Measurements from ENCODE around the gene ZDHHC12.

Gene ZDHHC12, protein sequence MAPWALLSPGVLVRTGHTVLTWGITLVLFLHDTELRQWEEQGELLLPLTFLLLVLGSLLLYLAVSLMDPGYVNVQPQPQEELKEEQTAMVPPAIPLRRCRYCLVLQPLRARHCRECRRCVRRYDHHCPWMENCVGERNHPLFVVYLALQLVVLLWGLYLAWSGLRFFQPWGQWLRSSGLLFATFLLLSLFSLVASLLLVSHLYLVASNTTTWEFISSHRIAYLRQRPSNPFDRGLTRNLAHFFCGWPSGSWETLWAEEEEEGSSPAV

DNA sequence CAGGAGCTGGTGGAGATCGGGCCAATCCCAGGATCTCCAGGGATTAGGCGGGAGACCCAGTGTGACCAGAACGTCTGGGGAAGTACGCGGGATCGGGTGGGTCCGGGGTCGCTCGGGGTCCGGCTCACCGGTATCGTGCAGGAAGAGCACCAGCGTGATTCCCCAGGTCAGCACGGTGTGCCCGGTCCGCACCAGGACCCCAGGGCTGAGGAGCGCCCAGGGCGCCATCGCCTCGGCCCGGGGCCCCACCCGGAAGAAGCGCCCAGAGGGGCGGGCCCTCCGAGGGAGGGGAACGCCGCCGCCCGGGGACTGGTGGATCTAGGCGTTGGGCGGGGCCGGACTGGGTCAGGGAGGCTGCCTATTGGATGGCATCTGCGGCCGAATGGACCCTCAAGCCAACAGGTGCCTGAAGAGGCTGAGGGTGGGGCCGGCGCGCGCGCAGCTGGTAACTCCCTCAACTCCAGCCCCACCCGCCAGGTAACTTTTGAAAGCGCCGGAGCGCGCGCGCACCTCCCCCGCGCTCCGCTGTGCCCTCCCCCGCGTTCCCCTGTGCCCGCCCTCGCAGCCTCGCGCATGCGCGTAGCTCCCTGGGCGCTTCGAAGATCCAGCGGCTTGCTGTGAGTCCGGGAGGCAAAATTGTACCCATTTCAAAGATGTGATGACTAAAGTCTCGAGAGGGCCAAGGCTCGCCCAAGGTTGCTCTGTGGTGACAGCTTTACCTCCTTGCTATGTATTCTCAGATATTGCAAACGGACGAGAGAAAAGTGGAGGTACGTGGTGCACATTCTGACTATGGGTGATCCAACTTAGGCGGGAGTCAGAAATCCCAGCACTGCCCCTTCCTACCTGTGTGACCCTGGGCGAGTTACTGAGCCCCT is at the start of gene ZDHHC12:
TSS of gene ZDHHC12 (minus strand) at position 262 of the 878 bp plus-strand sequence. CDS start at position 228, 34 bp downstream.
- peak; percentile 94 to 98 (median 97) for DNase-seq (ENCODE audit: low read depth in 3 of 3)

- DNase-seq (ENCODE audit: low read depth in 3 of 3), result no peak
Observed at GRCh38 chr9:128773049-128773448, 49.1 kb upstream of the ZDHHC12 start.

GRCh38 chr9:128771745-128772519 is 48.0 kb upstream of the ZDHHC12 start, which contains the start of gene ZER1:
Gene ZER1 (minus strand): TSS chr9:128771927. CDS start chr9:128755565, 16,362 bp downstream.
- peak; percentile 87 to 89 (median 88) for DNase-seq (ENCODE audit: low read depth in 3 of 3)

DNA sequence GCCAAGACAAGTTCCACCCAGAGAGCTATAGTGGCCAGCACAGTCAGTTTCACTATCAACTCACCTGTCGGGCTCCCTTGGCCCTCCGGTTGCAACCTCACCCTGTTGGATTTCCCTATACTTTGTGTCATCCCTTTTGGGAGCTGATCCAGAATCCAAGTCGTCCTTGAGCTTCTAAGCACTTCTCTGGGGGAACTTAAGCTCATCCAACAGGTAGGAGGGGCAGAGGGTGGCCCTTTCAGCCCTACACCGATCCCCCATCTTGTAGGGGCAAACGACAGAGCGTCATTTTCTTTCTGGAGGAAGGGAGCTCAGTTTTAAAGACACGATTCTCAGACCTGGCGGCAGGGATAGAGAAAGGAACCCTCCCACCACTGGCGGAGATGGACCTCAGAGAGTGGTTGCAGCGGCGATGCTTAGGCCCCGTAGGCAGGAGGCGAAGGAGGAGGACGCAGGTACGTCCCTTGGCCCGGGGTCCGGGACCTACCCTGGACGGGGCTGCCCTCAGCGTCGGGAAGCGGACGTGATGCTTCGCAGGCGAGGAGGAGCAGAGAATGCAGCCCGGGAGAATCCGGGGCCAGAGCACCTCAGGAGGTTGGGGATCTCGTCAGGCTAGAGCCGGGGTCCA is 47.3 kb upstream of the ZDHHC12 start:
- no peak for DNase-seq (ENCODE audit: low read depth in 3 of 3)

GRCh38 chr9:128770286-128771030 is 46.5 kb upstream of the ZDHHC12 start:
- DNase-seq (ENCODE audit: low read depth in 3 of 3), result no peak

DNA sequence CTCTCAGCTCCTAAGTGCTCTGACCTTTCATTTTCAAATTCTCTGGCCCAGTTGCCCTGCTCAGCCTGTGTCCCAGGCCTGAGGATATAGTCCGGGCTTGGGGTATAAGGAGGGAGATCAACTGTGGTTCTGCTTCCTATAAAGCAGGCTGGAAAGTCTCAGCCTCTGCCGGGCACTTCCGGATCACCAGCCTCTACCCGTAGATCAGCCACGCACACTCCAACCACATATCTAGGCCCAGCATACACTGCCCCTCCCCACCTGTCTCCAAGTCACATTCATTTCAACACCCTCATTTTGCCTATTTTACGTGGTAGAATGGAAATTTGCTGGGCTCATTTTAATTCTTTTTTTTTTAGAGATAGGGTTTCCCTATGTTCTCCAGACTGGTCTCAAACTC is 44.7 kb upstream of the ZDHHC12 start:
- DNase-seq (ENCODE audit: low read depth in 3 of 3), result no peak

DNA sequence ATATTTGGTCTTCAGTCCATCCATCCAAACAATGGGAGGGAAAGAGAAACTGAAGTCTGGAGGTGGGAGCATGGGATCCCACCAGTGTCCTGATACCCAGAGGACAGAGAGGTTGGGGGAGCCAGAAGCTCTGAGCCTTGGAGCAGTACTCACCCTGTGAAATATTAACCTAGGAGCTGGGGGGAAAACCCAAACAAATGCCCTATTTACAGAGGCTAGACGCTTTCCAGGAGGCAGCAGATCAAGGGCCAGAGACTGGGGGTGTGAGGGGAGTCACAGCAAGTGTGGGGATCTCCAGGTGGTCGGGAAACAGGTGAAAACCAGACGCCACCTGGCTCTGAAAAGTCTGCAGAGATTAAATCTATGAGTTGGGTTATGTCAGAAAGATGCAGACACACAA is 41.6 kb upstream of the ZDHHC12 start:
- no peak for DNase-seq (ENCODE audit: low read depth in 3 of 3)

GRCh38 chr9:128764361-128764760 is 40.4 kb upstream of the ZDHHC12 start:
- no peak for DNase-seq (ENCODE audit: low read depth in 3 of 3)

DNA sequence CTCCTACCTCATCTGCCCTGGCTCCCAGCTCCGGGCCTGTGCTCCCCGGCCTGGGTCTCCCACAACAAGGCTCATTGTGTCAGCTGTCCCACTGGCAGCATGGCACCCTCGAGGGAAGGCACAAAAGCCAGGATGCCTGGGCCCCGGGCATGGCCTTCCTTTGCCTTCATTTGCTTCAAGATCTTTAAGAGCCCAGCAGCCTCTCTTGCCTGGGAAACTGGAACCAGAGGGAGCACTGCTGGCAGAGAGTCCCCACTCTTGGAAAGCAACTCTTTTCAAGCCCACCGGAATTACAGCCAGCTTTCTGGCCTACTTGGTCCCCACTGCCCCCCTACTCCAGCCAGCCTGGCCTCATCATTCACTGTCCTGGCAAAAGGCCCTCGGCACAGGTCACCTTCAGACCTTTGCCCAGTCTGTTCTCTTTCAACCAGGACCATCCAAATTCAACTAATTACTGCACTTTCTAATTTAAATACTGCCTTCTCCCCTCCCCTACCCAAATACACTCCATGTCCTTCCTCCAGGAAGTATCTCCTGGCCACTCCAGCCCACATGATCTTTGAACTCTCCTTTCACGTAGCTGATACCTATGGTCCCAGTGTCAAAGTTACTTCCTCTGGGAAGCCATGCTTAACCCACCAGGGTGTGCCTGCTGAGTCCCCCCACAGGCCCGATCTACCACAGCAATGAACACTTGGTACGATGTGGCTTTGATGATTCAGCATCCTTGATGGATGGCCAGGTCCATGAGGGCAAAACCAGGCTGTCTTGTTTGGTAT is 38.9 kb upstream of the ZDHHC12 start:
- DNase-seq (ENCODE audit: low read depth in 3 of 3), result no peak

- no peak for DNase-seq (ENCODE audit: low read depth in 3 of 3)
Observed at GRCh38 chr9:128757602-128758001, 33.7 kb upstream of the ZDHHC12 start.

- DNase-seq (ENCODE audit: low read depth in 3 of 3), result no peak
Observed at GRCh38 chr9:128753627-128754026, 29.7 kb upstream of the ZDHHC12 start.

DNA sequence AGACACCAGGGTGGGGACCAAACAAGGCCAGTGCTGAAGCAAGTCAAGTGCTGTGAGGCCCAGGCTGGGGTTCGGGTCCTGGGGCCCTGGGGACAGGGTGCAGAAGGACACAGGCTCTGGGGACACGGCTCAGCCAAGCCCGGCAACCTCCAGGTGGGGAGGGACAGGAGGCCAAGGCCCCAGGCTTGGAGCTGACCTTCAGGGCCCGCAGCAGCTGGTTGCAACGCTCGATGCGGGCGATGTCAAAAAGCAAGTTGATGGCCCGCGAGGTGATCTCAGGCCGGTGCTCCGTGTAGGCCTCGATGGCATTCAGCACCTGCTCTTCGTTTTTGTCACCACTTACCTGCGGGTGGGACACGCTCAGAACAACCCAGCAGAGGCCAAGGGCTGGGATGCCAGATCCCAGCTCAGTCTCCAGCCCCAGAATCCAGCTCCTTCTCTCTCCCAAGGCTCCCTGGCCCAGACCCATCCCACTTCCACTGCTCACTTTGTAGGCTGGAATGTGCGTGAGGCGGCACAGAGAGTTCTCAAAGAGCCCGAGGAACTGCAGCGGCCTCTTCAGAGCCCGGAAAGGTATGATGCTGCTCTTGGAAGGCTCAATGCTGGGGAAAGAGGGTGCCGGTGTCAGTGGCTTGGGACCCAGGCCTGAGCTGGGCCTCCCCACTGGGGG is 27.1 kb upstream of the ZDHHC12 start:
- DNase-seq (ENCODE audit: low read depth in 3 of 3), result no peak

DNA sequence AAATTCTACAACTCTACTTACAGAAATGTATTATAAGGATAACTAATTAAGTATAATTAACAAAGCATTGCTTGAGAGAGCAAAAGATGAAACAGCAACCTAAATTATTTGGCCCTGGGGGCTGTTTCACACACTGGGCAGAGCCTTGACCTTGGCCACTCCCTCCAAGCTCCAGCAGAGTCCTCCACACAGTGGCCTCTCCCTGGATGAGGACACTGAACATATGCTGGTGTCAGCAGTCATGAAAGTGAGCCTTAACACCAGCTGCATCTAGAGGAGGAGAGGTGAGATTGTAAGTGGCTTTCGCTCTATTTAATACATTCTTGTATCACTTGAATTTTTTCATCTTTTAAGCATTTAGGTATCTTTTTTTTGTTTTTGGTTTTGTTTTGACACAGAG is 23.3 kb upstream of the ZDHHC12 start:
- no peak for DNase-seq (ENCODE audit: low read depth in 3 of 3)

GRCh38 chr9:128743421-128743820 is 19.5 kb upstream of the ZDHHC12 start:
- DNase-seq (ENCODE audit: low read depth in 3 of 3), result no peak

DNA sequence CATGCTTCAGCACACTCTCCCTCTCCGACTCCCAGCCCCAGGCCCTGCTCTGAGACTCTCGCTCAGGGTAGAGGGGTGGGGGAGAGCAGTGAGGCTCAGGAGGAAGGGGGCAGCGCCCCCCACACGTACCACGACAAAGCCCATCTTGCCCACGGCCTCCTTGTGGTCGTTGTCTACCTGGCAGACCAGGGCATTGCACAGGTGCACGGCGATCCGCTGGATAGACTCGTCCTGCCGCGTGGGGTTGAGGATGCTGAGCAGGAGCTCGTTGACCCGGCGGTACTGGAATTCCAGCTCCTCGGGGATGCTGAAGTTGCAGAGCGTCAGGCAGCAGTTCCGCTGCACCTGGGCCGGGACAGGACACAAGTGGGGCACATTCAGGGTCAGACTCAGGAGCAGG is 18.5 kb upstream of the ZDHHC12 start:
- no peak for DNase-seq (ENCODE audit: low read depth in 3 of 3)

DNA sequence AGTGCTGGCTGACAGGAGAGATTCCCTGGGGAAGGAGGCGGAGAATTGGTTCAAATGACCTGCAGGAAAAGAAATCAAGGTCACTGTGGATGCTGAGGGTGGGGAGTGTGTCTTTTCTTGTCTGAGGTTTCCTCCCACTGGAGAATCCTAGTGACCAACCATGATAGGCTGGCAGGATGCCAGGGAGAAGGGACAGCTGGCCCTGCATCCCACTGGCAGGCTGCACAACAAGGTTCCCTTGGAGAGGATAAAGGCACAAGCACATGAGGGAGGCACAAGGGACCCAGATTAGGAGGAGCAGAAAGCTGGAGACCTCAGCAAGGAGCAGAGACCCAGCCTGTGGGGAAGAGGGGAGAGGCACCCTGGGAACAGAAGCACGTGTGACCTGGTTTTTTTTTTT is 11.4 kb upstream of the ZDHHC12 start:
- DNase-seq (ENCODE audit: low read depth in 3 of 3), result no peak

DNA sequence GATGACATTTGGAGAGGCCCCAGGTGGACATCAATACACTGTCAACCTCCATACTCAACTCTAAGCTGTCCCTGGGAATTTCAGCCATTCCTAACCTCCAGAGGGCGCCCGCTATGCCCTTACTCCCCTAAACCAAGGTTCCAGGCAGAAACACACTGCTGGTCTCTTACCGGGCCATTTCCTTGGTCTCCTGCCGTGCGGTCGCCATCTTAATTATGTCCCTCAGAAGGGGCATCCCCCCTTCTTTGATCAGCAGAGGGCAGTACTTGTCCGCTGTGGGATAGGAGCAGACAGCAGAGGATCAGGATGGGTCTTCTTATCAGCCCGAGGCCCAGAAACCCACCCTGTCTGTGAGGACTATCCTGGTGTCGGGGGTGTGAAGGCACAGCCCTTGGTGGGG is 9.3 kb upstream of the ZDHHC12 start:
- DNase-seq (ENCODE audit: low read depth in 3 of 3), result peak in 1 of 3 experiments; percentile 4

DNA sequence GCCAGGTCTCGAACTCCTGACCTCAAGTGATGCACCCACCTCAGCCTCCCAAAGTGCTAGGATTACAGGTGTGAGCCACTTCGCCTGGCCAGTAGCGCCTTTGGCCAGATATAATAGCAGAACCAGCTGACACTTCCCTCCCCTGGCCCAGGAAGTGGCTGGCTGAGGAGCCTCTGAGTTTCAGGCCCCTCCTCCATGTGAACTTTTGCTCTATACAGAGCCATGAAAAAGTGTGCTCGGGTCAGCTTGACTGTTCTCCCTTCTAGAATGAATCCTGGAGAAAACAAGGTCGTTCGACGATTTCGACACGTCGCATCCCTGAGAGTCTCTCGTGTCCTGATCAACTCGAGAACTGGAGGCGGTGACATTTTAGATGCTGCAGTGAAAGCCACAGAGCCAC is 8.6 kb upstream of the ZDHHC12 start:
- DNase-seq (ENCODE audit: low read depth in 3 of 3), result no peak

DNA sequence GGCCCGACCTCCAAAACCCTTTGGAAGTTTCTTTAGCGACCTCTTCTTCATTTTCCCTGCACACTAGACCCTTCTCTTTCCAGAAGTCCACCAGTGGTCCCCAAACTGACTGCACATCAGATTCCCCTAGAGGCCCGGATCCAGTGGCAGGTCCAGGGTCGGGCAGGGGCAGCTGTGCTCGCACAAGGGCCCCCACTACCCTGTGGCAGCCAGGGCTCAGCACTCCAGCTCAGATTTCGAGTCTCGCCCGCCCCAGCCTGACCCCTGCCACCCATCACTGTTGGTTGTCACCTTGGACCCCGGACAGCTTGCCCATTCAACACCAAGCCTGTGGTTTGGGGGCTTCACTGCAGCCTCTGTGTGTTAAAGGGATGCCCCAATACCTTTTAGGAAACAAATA is 7.8 kb upstream of the ZDHHC12 start:
- no peak for DNase-seq (ENCODE audit: low read depth in 3 of 3)

DNA sequence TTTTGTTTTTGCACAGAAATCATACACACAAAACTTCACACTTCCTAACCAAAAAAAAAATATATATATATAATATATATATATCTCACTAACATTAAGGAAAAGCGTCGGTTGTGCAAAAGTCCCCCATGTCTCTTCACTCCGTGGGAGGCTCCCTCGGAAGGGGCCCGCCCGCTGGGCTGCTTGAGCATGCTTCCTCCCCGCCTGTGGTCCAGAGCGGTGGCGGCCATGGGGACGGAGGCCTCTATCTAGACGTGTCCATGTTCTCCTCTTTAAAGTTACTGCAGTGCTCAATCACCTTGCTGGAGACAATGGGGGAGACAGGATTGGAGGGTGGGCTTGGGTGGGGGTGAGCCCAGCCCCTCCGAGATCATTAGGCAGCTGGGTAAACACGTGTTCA is 7.2 kb upstream of the ZDHHC12 start:
- DNase-seq (ENCODE audit: low read depth in 3 of 3), result no peak
